SW480 (cell line): ENCODE results near the gene ZDHHC24.

Experiments
- DNase-seq: peaks from one replicate; pipeline ENCODE4 v3.0.0-alpha.2; 2016; ENCODE audit warnings: low spot score

Gene ZDHHC24

DNA sequence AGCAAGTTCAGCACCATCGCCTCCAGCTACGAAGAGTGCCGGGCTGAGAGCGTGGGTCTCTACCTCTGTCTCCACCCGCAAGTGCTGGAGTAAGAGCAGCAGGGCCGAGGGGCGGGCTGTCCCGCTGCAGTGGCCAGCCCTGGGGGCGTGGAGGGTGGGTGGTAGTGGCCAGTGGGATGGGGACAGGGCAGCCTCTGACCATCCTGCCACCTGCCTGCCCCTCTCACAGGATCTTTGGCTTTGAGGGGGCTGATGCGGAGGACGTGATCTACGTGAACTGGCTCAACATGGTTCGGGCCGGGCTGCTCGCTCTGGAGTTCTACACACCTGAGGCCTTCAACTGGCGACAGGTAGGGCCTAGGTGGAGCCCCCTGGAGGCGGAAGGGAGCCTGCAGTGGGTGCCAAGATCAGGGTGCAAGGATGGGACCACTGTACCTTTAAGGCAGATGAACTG, 50.4 kb downstream of the ZDHHC24 start:
- no peak for DNase-seq

GRCh38 chr11:66494935-66495334, 50.9 kb downstream of the ZDHHC24 start:
- no peak for DNase-seq

DNA sequence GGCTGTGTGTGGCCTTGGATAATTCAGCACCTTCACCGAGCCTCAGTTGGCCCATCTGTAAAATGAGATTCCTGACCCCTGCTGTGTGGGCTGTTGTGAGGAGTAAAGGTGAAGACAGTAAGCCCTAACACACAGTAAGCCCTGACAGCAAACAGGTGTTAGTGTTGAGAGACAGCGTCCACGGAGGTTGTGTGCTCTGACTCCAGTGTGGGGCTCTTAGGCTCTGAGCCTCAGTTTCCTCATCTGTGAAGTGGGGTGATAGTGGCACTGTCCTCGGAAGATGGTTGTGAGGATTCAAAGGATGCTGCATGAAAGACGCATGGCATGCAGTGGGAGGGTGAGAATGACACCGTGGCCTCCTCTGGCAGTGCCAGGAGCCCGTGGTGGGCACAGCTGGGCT, 51.4 kb downstream of the ZDHHC24 start:
- no peak for DNase-seq

- no peak for DNase-seq
These were observed 52.7 kb downstream of the ZDHHC24 start for GRCh38 chr11:66493130-66493529.

DNA sequence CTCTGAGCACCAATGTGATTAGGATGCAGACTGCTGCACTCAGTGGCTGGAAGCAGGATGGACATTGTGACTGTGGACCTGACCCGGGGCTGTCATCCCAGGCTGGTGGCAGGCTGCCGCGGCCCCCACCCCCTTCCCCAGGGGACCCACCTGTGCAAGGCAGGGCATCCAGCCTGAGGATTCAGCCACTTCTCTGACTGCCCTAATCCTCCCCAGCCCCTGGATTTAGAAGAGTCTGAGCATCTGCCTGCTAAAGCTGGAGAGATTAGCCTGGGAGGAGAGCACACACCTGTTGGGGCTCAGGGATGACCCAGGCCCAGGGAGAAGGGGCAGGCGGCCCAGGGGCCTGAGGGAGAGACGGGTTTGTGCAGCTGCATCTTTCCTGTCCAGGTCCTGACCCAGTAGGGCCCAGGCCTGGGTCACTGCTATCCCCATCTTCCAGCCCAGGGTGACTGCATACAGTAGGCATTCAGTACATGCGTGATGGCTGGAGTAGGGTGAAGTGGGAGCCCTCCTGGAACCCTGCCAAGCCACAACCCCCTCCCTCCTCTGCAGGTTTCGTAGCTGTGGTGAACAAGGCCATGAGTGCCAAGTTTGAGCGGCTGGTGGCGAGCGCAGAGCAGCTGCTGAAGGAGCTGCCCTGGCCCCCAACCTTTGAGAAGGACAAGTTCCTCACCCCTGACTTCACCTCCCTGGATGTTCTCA, 53.5 kb downstream of the ZDHHC24 start:
- DNase-seq: no peak

DNA sequence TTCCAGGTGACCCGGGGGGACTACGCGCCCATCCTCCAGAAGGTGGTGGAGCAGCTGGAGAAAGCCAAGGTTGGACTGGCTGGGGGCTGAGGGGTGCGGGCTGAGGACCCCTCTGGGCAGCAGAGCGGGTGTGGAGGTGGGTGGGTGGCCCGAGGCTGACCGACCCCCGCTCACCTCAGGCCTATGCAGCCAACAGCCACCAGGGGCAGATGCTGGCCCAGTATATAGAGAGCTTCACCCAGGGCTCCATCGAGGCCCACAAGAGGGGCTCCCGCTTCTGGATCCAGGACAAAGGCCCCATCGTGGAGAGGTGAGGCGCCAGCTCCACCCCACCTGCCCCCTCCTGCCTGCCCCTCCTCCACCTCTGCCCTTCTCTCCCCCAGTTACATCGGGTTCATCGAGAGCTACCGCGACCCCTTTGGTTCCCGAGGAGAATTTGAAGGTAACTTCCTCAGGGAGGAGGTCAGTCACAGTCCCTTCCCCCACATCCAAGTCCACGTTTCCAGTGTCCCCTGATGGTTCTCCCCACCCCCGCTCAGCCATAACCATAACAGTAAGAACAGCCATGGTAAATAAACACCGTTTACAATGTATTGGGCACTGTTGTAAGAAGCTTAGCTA, 54.4 kb downstream of the ZDHHC24 start:
- DNase-seq: no peak

GRCh38 chr11:66489636-66490035, 56.2 kb downstream of the ZDHHC24 start:
- no peak for DNase-seq

DNA sequence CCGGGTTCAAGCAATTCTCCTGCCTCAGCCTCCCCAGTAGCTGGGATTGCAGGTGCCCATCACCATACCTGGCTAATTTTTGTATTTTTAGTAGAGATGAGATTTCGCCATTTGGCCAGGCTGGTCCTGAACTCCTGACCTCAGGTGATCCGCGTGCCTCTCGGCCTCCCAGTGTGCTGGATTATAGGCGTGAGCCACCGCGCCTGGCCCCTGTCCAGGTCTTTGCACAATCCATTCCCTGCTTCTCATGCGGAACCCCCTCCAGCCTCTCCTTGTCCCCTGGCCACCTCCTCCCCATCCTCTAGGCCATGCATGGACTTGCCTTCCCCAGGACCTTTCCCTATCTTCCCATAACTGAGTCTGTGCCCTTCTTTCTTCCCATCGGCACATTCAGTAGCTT, 56.9 kb downstream of the ZDHHC24 start:
- no peak for DNase-seq

GRCh38 chr11:66484806-66485380, 61.0 kb downstream of the ZDHHC24 start:
- no peak for DNase-seq

DNA sequence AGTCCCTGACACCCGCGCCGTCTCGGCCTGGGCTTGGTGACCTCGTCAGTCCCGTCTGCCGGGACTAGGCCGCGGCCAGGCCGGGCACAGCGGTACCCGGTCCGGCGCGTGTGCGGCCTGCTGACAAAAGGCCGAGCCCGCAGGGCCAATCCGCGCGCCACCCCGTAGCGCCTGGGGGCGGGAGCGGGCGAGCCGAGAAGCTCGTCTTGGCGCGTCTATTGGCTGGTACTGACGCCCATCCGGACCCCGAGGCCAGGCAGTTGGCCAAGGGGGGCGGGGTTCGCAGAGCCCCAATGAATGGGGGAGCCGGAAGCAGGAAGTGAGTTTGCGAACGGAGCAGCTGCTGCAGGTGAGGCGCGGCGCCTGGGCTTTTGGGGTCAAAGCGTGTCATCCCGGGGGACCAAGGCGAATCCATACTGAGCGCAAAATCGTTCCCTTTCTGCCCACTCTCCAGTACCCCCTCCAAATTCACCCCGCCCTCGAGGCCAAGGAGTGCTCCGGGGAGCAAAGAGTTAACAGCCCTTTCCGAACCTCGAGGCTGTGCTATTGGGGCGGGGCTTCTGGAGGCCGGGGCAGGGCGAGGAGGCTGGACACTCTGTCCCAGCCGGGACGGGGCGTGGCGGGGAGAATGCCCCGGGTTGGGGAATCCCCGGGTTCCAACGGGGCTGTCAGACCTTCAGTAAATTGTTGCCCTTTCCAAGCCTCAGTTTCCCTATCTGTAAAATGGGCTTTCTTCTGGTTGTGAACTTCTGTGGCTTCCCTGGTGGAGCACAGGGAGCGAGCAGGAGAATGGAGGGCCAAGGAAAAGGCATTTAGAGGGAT, 65.5 kb downstream of the ZDHHC24 start, which contains the start of gene DPP3:
Gene DPP3 (plus strand): TSS at position 318 of the 822 bp plus-strand sequence. CDS start 1,767 bp downstream, outside the sequence.
- peak; percentile 98 for DNase-seq

GRCh38 chr11:66479394-66480116, 66.3 kb downstream of the ZDHHC24 start:
- DNase-seq: peak; percentile 36

DNA sequence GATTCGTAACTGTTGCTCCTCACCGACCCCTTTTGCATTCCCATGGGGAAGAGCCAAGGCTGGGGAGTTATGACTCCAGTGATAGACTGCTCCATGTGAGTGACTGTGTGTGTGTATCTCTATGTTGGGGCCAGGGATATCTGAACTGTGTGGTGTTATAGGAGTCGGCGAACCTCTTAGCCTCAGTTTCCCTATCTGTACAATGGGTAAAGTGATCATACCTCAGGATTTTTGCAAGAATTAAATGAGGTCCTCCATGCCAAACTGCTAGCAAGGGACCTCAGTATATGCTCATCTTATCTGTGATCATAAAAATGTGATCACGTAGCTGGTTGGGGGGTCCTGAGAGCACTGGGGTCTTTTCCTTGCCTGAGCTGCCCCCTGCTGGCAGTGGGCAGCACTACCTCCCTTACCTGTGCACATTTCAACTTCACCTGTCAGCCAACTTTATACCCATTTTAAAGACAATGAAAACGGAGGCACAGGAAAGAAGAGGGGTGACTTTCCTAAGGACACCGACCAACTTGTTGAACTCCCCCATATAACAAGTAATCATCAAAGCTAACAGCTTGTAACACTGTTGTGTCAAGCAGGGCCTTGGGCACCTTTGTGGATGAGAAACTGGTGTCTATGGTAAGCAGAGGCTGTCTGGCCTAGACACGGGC, 67.0 kb downstream of the ZDHHC24 start:
- DNase-seq: peak; percentile 36

- no peak for DNase-seq
These were observed 68.3 kb downstream of the ZDHHC24 start for GRCh38 chr11:66477263-66478201.

DNA sequence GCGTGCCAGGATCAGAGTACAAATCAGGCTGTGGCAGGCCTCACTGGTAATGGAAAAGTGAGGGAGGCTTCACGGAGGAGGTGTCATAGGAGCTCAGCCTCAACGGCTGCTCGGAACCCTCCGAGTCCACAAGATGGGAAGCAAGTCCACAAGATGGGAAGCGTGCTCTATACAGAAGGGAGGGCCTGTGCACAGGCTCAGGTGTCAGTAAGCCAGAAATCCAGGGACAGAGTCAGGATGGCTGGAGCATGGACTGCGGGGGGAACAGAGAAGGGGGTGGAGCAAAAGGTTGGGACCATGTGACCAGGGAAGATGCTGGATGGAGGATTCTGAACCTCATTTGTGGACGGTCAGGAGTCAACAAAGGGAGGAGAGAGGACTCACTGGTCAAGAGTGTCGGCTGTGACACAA, 69.0 kb downstream of the ZDHHC24 start:
- DNase-seq: no peak

GRCh38 chr11:66476173-66476840, 69.5 kb downstream of the ZDHHC24 start:
- DNase-seq: no peak

GRCh38 chr11:66475349-66476172, 70.3 kb downstream of the ZDHHC24 start:
- no peak for DNase-seq

GRCh38 chr11:66473608-66474515, 72.0 kb downstream of the ZDHHC24 start:
- no peak for DNase-seq
